Ramos (cell line): Measurements from ENCODE around the gene RBM38.

Experiments
- in situ Hi-C: fragments of 300-500 bp; cut with MboI; formaldehyde crosslinking; loops from one replicate; pipeline ENCODE4 v1.14.3; 2022; ENCODE audit warnings: low sequenced_read_pairs; ENCODE audit not compliant: unreplicated experiment

RBM38 gene

GRCh38 chr20:57443349-57444265 is 52.4 kb downstream of the RBM38 start:
- in situ Hi-C loops: no loop called here

GRCh38 chr20:57444394-57445048 is 53.3 kb downstream of the RBM38 start:
- in situ Hi-C loops: no loop called here

GRCh38 chr20:57445298-57445697 is 54.1 kb downstream of the RBM38 start:
- in situ Hi-C loops: no loop called here

- in situ Hi-C loops: no loop called here
Observed at GRCh38 chr20:57445774-57446173, 54.6 kb downstream of the RBM38 start.

- in situ Hi-C loops: no loop called here
Observed at GRCh38 chr20:57448764-57449354, 57.7 kb downstream of the RBM38 start.

GRCh38 chr20:57449398-57450354 is 58.5 kb downstream of the RBM38 start:
- in situ Hi-C loops: no loop called here

GRCh38 chr20:57450419-57450818 is 59.2 kb downstream of the RBM38 start:
- in situ Hi-C loops: no loop called here

GRCh38 chr20:57450931-57451330 is 59.7 kb downstream of the RBM38 start:
- in situ Hi-C loops: no loop called here

GRCh38 chr20:57451431-57451794 is 60.2 kb downstream of the RBM38 start:
- in situ Hi-C loops: no loop called here

GRCh38 chr20:57451795-57452661 is 60.8 kb downstream of the RBM38 start:
- in situ Hi-C loops: no loop called here

- in situ Hi-C loops: no loop called here
Observed at GRCh38 chr20:57455386-57455785, 64.2 kb downstream of the RBM38 start.

GRCh38 chr20:57456116-57456515 is 64.9 kb downstream of the RBM38 start:
- in situ Hi-C loops: no loop called here

- in situ Hi-C loops: no loop called here
Observed at GRCh38 chr20:57457243-57458095, 66.3 kb downstream of the RBM38 start.

- in situ Hi-C loops: no loop called here
Observed at GRCh38 chr20:57458400-57459160, 67.4 kb downstream of the RBM38 start.
